ENCODE measurements around the gene PLXNA1.

Gene PLXNA1

GRCh38 chr3:127013758-127014535 lies 31.0 kb downstream of the PLXNA1 start:
- no peaks in the 10 kb centered on the region for H3K27me3 ChIP-seq (ENCODE audit: control insufficient read depth, insufficient read depth, low read length)
- H3K36me3 ChIP-seq (ENCODE audit: control insufficient read depth, insufficient read depth, low read length), result no peaks in the 10 kb centered on the region
- H3K79me2 ChIP-seq, result peaks cover 38% of the 10 kb centered on the region
- no peak overlapping the region for H3K4me3 ChIP-seq (ENCODE audit: low read depth, low read length)
- H3K9me3 ChIP-seq (ENCODE audit: control insufficient read depth, low read length), result no peaks in the 10 kb centered on the region
- H3K4me2 ChIP-seq (ENCODE audit: low read length), result no peak overlapping the region
- H2AFZ ChIP-seq, result no peak overlapping the region
- H3K27ac ChIP-seq, result no peak overlapping the region
- H3K9ac ChIP-seq, result no peak overlapping the region
- no peak for TF ChIP-seq CTCF (IDR thresholded peaks at IDR 0.05)
- no peaks in the 10 kb centered on the region for H3K4me1 ChIP-seq

GRCh38 chr3:127014536-127015281 lies 31.8 kb downstream of the PLXNA1 start:
- Histone ChIP-seq H3K36me3 (ENCODE audit: control insufficient read depth, insufficient read depth, low read length) (no peaks in the 10 kb centered on the region), H3K27ac (no peak overlapping the region), H3K4me2 (ENCODE audit: low read length) (no peak overlapping the region), H3K9ac (no peak overlapping the region), H3K79me2 (peaks cover 40% of the 10 kb centered on the region), H3K4me1 (no peaks in the 10 kb centered on the region), H3K9me3 (ENCODE audit: control insufficient read depth, low read length) (no peaks in the 10 kb centered on the region), H2AFZ (no peak overlapping the region), H3K4me3 (ENCODE audit: low read depth, low read length) (no peak overlapping the region), H3K27me3 (ENCODE audit: control insufficient read depth, insufficient read depth, low read length) (no peaks in the 10 kb centered on the region)
- TF ChIP-seq CTCF (IDR thresholded peaks at IDR 0.05), result no peak

- H3K27me3 ChIP-seq (ENCODE audit: control insufficient read depth, insufficient read depth, low read length), result no peaks in the 10 kb centered on the region
- H3K9me3 ChIP-seq (ENCODE audit: control insufficient read depth, low read length), result no peaks in the 10 kb centered on the region
- no peak for TF ChIP-seq CTCF (IDR thresholded peaks at IDR 0.05)
- no peak overlapping the region for H3K4me3 ChIP-seq (ENCODE audit: low read depth, low read length)
- H2AFZ ChIP-seq, result no peak overlapping the region
- H3K79me2 ChIP-seq, result peaks cover 36% of the 10 kb centered on the region
- no peaks in the 10 kb centered on the region for H3K36me3 ChIP-seq (ENCODE audit: control insufficient read depth, insufficient read depth, low read length)
- H3K9ac ChIP-seq, result no peak overlapping the region
- H3K27ac ChIP-seq, result no peak overlapping the region
- H3K4me1 ChIP-seq, result no peaks in the 10 kb centered on the region
- no peak overlapping the region for H3K4me2 ChIP-seq (ENCODE audit: low read length)
Measured at GRCh38 chr3:127015282-127016042, 32.5 kb downstream of the PLXNA1 start.

- Histone ChIP-seq H3K36me3 (ENCODE audit: control insufficient read depth, insufficient read depth, low read length) (no peaks in the 10 kb centered on the region), H3K4me2 (ENCODE audit: low read length) (no peak overlapping the region), H3K27ac (no peak overlapping the region), H3K4me3 (ENCODE audit: low read depth, low read length) (no peak overlapping the region), H3K9me3 (ENCODE audit: control insufficient read depth, low read length) (no peaks in the 10 kb centered on the region), H3K4me1 (no peaks in the 10 kb centered on the region), H3K9ac (no peak overlapping the region), H2AFZ (no peak overlapping the region), H3K27me3 (ENCODE audit: control insufficient read depth, insufficient read depth, low read length) (no peaks in the 10 kb centered on the region), H3K79me2 (peaks cover 31% of the 10 kb centered on the region)
- no peak for TF ChIP-seq CTCF (IDR thresholded peaks at IDR 0.05)
Measured at GRCh38 chr3:127016043-127016343, 33.1 kb downstream of the PLXNA1 start.
